Astrocyte of the cerebellum (primary cell): ENCODE results near the gene PCNA.
"Not testable (repeated sequence)": the region's sequence is repeated elsewhere in the genome, so short reads cannot be mapped to it uniquely, and the experiment has no call there.

Source experiments
- DNase-seq: peaks from one replicate; pipeline ENCODE4 v3.0.0-alpha.2; 2011; ENCODE audit warnings: low read depth
- H3K4me3 ChIP-seq: 2 replicates; pipeline ENCODE4 v1.5.1; 2011; ENCODE audit warnings: mild to moderate bottlenecking, low read depth, low read length, moderate library complexity
- in situ Hi-C: cut with HindIII; loops from 2 replicates; pipeline ENCODE4 v1.10.0; 2017; ENCODE audit warnings: low sequenced_read_pairs
- TF ChIP-seq, protein P1 (sequence below): IDR thresholded peaks from 2 replicates; pipeline ENCODE4 v1.5.1; 2012; ENCODE audit warnings: low read length, low read depth, moderate library complexity, mild to moderate bottlenecking; ENCODE audit errors: missing control alignments

The PCNA gene

DNA sequence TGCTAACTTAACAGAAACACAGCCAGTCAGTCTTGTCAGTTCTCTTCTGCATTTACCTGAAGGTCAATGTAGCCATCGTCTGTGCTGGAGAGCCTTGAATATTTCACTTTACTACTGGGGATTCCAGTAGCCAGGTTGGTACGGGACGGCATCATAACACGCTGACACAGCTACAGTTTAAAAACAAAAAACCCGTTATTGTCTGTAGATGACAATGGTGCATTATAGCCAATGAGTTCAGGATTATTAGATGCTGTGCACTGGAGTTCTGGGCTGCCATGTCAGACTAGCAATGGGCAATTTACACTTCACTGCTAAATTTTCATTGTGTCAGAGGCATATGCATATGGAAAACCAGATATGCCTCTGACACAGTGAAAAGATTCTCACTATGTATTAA lies 10.5 kb downstream of the PCNA start:
- DNase-seq = no peak
- in situ Hi-C loops = no loop called here
- TF ChIP-seq, protein P1, sequence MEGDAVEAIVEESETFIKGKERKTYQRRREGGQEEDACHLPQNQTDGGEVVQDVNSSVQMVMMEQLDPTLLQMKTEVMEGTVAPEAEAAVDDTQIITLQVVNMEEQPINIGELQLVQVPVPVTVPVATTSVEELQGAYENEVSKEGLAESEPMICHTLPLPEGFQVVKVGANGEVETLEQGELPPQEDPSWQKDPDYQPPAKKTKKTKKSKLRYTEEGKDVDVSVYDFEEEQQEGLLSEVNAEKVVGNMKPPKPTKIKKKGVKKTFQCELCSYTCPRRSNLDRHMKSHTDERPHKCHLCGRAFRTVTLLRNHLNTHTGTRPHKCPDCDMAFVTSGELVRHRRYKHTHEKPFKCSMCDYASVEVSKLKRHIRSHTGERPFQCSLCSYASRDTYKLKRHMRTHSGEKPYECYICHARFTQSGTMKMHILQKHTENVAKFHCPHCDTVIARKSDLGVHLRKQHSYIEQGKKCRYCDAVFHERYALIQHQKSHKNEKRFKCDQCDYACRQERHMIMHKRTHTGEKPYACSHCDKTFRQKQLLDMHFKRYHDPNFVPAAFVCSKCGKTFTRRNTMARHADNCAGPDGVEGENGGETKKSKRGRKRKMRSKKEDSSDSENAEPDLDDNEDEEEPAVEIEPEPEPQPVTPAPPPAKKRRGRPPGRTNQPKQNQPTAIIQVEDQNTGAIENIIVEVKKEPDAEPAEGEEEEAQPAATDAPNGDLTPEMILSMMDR = no peak
- H3K4me3 ChIP-seq = no peak overlapping the region

DNA sequence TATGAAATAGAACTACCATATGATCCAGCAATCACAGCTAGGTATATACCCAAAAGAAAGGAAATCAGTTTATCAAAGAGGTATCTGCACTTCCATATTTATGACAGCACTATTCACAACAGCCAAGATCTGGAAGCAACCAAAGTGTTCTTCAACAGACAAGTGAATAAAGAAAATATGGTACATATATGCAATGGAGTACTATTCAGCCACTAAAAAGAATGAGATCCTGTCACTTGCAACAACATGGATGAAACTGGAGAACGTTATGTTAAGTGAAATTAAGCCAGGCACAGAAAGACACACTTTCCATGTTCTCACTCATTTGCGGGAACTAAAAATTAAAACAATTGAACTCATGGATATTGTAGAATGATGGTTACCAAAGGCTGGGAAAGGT lies 15.3 kb downstream of the PCNA start:
- in situ Hi-C loops = no loop called here
- TF ChIP-seq, protein P1 = no peak
- DNase-seq = no peak
- H3K4me3 ChIP-seq = no peak overlapping the region

DNA sequence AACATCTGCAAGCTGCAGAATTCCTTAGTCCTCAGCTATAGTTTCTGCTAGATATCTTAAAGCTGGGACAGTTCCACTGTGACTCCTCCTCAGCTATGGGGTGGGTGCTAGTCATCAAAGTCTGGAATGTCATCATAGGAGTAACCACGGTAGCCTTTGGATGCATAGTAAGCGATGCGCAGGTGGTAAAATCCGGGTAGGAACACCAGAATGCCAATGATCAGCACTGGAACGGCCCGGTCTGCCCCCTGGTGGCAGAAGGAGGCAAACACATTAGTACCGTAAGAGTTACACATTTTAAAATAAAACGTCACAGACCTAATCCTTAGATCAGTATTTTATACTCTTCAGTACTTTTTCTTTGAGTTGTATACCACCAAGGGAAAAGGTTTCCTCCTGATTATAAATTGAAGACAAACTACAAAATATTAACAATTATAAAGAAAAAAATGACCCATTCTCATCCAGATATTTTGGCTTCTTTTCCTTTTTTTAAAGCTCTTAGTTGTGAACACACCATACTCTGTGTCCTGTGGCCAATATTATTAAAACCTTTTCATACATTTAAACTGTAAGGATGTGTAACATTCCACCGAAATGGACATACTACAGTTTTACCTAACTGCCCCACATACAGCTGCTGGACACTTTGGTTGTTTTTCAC lies 18.9 kb downstream of the PCNA start:
- TF ChIP-seq, protein P1 = peak; percentile 73
- no peak for DNase-seq
- in situ Hi-C loops = no loop called here
- H3K4me3 ChIP-seq = no peak overlapping the region

DNA sequence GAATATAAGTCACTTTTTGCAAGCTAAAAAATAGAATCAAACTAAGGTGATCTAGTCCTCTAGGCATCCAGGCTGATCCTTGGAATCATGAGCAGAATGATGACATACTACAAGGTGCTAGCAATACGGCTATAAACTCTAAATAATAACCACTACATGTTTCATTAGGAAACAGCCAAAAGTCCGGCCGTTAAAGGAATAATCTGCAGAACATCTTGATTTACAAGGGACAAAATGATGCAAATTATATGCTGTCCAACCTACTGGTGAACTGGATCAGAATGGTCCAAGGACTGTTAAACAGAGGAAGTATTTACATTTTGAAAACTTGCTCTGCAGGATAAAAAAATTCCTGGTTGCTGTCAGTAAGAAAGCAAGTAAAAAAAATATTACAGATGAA lies 19.8 kb downstream of the PCNA start:
- H3K4me3 ChIP-seq, DNase-seq, in situ Hi-C loops: not testable (repeated sequence)

DNA sequence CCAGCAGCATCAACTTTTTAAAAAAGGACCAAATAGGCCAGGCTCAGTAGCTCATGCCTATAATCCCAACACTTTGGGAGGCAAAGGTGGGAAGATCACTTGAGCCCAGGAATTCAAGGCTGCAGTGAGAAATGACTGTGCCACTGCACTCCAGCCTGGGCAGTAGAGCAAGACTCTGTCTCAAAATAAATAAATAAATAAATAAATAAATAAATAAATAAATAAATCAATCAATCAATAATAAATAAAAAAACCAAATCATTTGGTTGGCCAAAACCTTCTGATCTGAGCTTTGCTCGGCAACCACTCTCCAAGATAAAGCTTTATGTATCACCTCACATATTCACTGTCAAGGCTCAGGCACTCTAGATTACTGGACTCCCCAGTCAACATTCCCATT lies 20.7 kb downstream of the PCNA start:
- DNase-seq, in situ Hi-C loops, H3K4me3 ChIP-seq: not testable (repeated sequence)

DNA sequence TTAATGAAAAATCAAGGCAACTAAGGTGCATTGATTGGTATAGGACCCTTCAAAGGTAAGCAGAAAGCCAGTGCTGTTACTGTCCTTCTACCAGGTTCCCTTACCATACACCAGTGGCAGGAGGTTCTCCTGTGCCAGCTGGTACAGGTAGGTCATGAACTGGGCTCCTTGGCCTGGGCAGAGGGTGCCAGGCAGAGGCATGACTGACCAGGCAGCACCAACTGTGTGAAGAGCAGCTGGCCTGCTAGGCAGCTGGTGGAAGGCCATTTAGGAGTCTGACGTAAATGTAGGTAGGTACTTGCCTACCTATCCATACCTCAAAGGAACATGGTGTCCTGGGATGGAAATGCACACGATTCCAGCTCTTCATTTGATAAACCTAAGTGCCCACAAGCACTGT lies 23.3 kb downstream of the PCNA start:
- TF ChIP-seq, protein P1 = no peak
- DNase-seq = no peak
- in situ Hi-C loops = no loop called here
- no peak overlapping the region for H3K4me3 ChIP-seq

DNA sequence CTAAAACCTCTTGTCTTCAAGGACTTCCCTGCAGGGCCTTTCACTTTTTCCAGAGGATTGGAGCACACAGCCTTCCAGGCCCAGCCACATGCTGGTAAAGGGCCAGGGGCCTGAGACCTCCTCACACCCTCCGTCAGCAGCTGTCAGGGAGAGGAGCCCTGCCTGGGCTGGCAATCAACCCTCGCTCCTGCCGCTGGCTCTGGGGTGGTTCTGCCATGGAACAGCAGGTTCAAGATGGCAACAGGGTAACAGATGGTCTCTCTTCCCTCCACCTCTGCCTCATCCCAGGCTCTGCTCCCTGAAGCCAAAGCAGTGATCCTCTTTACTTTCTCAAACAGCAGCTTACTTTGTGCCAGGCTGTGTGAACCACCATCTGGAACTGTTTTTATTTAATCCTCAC lies 23.8 kb downstream of the PCNA start:
- H3K4me3 ChIP-seq = no peak overlapping the region
- no peak for DNase-seq
- in situ Hi-C loops = no loop called here
- TF ChIP-seq, protein P1 = no peak

DNA sequence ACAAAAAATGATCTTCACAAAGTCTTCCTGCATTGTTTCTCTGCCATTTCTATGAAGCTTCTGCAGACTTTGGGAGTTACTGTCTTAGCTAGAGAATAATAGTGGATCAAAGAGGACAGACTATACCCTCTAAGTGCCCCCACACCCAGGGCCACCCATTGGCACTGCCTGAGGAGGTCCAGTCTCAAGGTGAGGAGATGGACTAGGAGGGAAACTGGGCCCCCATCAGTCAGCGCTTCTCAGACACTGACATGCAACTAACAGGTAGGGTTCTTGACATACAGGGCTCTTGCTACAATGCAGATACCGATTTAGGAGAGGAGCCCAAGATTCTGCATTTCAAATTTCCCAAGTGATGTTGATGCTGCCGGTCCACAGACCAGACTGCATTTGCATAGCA lies 24.3 kb downstream of the PCNA start:
- in situ Hi-C loops = no loop called here
- TF ChIP-seq, protein P1 = no peak
- no peak for DNase-seq
- H3K4me3 ChIP-seq = no peak overlapping the region
